DOHH2 (cell line): ENCODE measurements around the gene HJV.
A peak's percentile ranks its signal among the peaks of the same experiment; 100 is the strongest.

ENCODE experiments used
- H3F3A ChIP-seq: fragments of 200-600 bp; sonication (generic), shearing (Covaris generic); 2 replicates; pipeline ENCODE4 v1.6.0; 2016; ENCODE audit warnings: antibody characterized with exemption, mild to moderate bottlenecking; ENCODE audit not compliant: control insufficient read depth, insufficient read depth
- H3K27ac ChIP-seq: fragments of 200-600 bp; sonication (generic); 2 replicates; pipeline ENCODE4 v1.5.1; 2014; ENCODE audit warnings: low read depth, mild to moderate bottlenecking, low read length, moderate library complexity
- H3K27me3 ChIP-seq: fragments of 200-600 bp; sonication (generic); 2 replicates; pipeline ENCODE4 v1.6.1; 2014; ENCODE audit warnings: mild to moderate bottlenecking, low read length, mixed read lengths; ENCODE audit not compliant: control insufficient read depth
- H3K36me3 ChIP-seq: fragments of 200-600 bp; sonication (generic); 2 replicates; pipeline ENCODE4 v1.6.1; 2014; ENCODE audit warnings: mild to moderate bottlenecking, low read length, moderate library complexity, mixed read lengths; ENCODE audit not compliant: control insufficient read depth
- H3K4me1 ChIP-seq: fragments of 200-600 bp; sonication (generic); 2 replicates; pipeline ENCODE4 v1.6.1; 2014; ENCODE audit warnings: mild to moderate bottlenecking, low read length, mixed read lengths; ENCODE audit not compliant: control insufficient read depth
- H3K4me2 ChIP-seq: fragments of 200-600 bp; sonication (generic); 2 replicates; pipeline ENCODE4 v1.6.0; 2014; ENCODE audit warnings: mild to moderate bottlenecking, low read length, moderate library complexity
- H3K4me3 ChIP-seq: fragments of 200-600 bp; sonication (generic); 2 replicates; pipeline ENCODE4 v1.5.1; 2014; ENCODE audit warnings: mild to moderate bottlenecking, low read length, mixed read lengths
- H3K79me2 ChIP-seq: fragments of 200-600 bp; sonication (generic); 2 replicates; pipeline ENCODE4 v1.6.1; 2014; ENCODE audit warnings: mild to moderate bottlenecking, low read length, mixed read lengths; ENCODE audit not compliant: control insufficient read depth
- H3K9me2 ChIP-seq: fragments of 200-600 bp; sonication (generic); replicated peaks from 2 replicates; pipeline ENCODE4 v1.6.1; 2014; ENCODE audit warnings: mild to moderate bottlenecking, low read length, mixed read lengths; ENCODE audit not compliant: control insufficient read depth
- H3K9me3 ChIP-seq: fragments of 200-600 bp; sonication (generic); 2 replicates; pipeline ENCODE4 v1.6.1; 2014; ENCODE audit warnings: antibody characterized with exemption, low read length, mixed read lengths; ENCODE audit not compliant: control insufficient read depth, insufficient read depth
- H4K20me1 ChIP-seq: fragments of 200-600 bp; sonication (generic); 2 replicates; pipeline ENCODE4 v1.6.0; 2014; ENCODE audit warnings: low read depth, mild to moderate bottlenecking, antibody characterized with exemption, low read length, moderate library complexity; ENCODE audit not compliant: control insufficient read depth, insufficient read depth
- EZH2phosphoT487 ChIP-seq: fragments of 200-600 bp; sonication (generic); IDR thresholded peaks from 2 replicates; pipeline ENCODE4 v1.6.1; 2017; ENCODE audit warnings: borderline replicate concordance, mild to moderate bottlenecking, antibody characterized with exemption, low read length, moderate library complexity, mixed read lengths
- TF ChIP-seq, protein P1 (sequence below): fragments of 200-600 bp; sonication (generic); IDR thresholded peaks from one replicate; pipeline ENCODE4 v1.5.1; 2014; ENCODE audit warnings: antibody characterized with exemption, mild to moderate bottlenecking, low read depth, low read length; ENCODE audit not compliant: poor library complexity, severe bottlenecking

Gene HJV

DNA sequence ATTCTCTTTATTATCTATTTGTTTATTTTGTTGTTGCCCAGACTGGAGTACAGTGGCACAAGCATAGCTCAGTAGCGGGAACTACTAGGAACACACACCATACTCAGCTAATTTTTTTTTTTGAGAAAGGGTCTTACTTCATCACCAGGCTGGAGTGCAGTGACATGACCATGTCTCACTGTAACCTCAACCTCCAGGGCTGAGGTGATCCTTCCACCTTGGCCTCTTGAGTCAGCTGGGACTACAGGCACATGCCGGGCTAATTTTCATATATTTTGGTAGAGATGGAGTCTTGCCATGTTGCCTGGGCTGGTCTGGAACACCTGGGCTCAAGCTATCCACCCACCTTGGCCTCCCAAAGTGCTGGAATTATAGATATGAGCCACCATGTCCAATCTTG lies 19.8 kb downstream of the HJV start:
- H3K4me2 ChIP-seq, result no peak overlapping the region
- no peaks in the 10 kb centered on the region for H4K20me1 ChIP-seq
- no peak overlapping the region for H3K27ac ChIP-seq
- peaks cover 39% of the 10 kb centered on the region for H3K4me1 ChIP-seq
- no peaks in the 10 kb centered on the region for H3K9me2 ChIP-seq
- no peak overlapping the region for H3K4me3 ChIP-seq
- no peaks in the 10 kb centered on the region for H3K36me3 ChIP-seq
- no peaks in the 10 kb centered on the region for H3K27me3 ChIP-seq
- no peak for TF ChIP-seq EZH2phosphoT487
- TF ChIP-seq, protein P1, sequence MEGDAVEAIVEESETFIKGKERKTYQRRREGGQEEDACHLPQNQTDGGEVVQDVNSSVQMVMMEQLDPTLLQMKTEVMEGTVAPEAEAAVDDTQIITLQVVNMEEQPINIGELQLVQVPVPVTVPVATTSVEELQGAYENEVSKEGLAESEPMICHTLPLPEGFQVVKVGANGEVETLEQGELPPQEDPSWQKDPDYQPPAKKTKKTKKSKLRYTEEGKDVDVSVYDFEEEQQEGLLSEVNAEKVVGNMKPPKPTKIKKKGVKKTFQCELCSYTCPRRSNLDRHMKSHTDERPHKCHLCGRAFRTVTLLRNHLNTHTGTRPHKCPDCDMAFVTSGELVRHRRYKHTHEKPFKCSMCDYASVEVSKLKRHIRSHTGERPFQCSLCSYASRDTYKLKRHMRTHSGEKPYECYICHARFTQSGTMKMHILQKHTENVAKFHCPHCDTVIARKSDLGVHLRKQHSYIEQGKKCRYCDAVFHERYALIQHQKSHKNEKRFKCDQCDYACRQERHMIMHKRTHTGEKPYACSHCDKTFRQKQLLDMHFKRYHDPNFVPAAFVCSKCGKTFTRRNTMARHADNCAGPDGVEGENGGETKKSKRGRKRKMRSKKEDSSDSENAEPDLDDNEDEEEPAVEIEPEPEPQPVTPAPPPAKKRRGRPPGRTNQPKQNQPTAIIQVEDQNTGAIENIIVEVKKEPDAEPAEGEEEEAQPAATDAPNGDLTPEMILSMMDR, result no peak
- H3F3A ChIP-seq, result peaks cover 13% of the 10 kb centered on the region
- no peaks in the 10 kb centered on the region for H3K9me3 ChIP-seq
- peaks cover 3% of the 10 kb centered on the region for H3K79me2 ChIP-seq

DNA sequence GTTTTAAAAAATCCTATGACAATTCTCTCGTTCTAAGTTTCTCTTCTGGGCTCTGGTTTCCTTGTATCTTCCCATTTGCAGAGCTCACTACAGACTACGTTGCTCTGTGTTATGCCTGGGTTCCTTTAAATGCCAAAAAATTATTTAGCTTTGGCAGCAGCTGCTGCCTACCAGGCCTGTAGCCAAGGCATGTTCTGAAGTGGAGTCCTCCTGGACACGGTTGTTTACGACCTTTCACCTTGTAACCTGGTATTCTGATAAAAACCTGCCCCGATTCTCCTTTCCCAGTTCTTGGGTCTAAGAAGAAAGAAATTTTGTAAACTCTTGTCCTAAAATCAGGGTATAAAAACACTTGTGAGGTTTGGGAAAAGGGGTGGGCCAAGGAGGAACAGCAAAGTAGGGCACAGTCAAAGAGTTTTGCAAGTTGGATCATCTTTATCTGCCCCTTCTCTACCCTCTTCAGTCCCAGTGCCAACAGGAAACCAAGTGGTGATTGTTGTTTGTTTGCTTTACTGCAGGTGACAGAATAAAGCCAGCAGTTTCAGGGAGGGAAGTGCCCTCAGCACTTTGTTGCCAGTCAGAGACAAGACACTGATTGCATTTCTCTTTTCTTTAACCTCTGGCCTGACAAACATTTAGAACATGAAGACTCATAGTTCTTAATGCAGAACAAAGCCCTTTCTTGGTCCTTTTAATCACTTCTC lies 22.1 kb downstream of the HJV start:
- peaks cover 23% of the 10 kb centered on the region for H3K79me2 ChIP-seq
- H3K9me3 ChIP-seq, result no peaks in the 10 kb centered on the region
- H3K4me2 ChIP-seq, result peak overlapping the region; percentile 40
- H3K27ac ChIP-seq, result peak overlapping the region; percentile 38
- peaks cover 42% of the 10 kb centered on the region for H3K4me1 ChIP-seq
- H3K27me3 ChIP-seq, result no peaks in the 10 kb centered on the region
- peaks cover 24% of the 10 kb centered on the region for H3F3A ChIP-seq
- peaks cover 16% of the 10 kb centered on the region for H4K20me1 ChIP-seq
- H3K9me2 ChIP-seq, result no peaks in the 10 kb centered on the region
- H3K36me3 ChIP-seq, result peaks cover 18% of the 10 kb centered on the region
- TF ChIP-seq EZH2phosphoT487, result no peak
- TF ChIP-seq, protein P1, result no peak
- no peak overlapping the region for H3K4me3 ChIP-seq

DNA sequence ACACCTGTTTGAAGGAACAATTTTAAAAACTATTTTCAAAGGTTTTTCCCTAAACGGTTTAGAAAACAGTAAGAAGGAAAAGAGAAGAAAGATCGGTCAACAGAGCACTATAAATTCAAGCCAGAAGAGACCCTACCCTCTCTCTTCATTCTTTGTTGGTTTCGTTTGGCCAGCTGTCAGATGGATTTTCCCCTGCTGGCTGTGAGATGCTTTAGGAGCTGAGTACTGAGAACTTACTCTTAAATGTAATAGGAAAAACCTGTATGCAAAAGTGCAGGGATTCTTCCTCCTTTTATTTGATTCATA lies 23.9 kb downstream of the HJV start:
- H4K20me1 ChIP-seq, result peaks cover 22% of the 10 kb centered on the region
- H3K4me2 ChIP-seq, result peak overlapping the region; percentile 98
- peaks cover 42% of the 10 kb centered on the region for H3F3A ChIP-seq
- no peaks in the 10 kb centered on the region for H3K27me3 ChIP-seq
- peaks cover 32% of the 10 kb centered on the region for H3K79me2 ChIP-seq
- TF ChIP-seq EZH2phosphoT487, result no peak
- TF ChIP-seq, protein P1, result no peak
- peak overlapping the region; percentile 91 for H3K4me3 ChIP-seq
- peak overlapping the region; percentile 95 for H3K27ac ChIP-seq
- peaks cover 36% of the 10 kb centered on the region for H3K36me3 ChIP-seq
- no peaks in the 10 kb centered on the region for H3K9me2 ChIP-seq
- peaks cover 60% of the 10 kb centered on the region for H3K4me1 ChIP-seq
- no peaks in the 10 kb centered on the region for H3K9me3 ChIP-seq
